Tibial nerve (tissue), 4 donors: ENCODE results near the gene FNDC3B.

Experiments used
- CTCF ChIP-seq, 5 experiments: fragments of 200-600 bp in 3 of 5; fragments of 450-650 bp in 2 of 5; sonication (generic) in 3 of 5; IDR thresholded peaks; one replicate each; pipeline ENCODE4 v1.5.1; 2016 to 2019; ENCODE audit warnings: antibody characterized with exemption in 5 of 5, mild to moderate bottlenecking in 3 of 5, moderate library complexity in 2 of 5
- EP300 ChIP-seq, 2 donors: sonication (generic); formaldehyde crosslinking; IDR thresholded peaks; one replicate each; pipeline ENCODE4 v1.6.1; 2017; ENCODE audit warnings: antibody characterized with exemption in 2 of 2, mild to moderate bottlenecking in 1 of 2
- POLR2A ChIP-seq, 2 donors: fragments of 450-650 bp; IDR thresholded peaks; one replicate each; pipeline ENCODE4 v1.6.1; 2017; ENCODE audit warnings: antibody characterized with exemption in 2 of 2, mild to moderate bottlenecking in 2 of 2, moderate library complexity in 2 of 2

GRCh38 chr3:172343979-172344378 lies 304.6 kb downstream of the FNDC3B start:
- TF ChIP-seq CTCF (IDR thresholded peaks at IDR 0.05) (no peak), POLR2A (IDR thresholded peaks at IDR 0.05) (no peak), EP300 (IDR thresholded peaks at IDR 0.05) (no peak)
